ENCODE results near the gene MDFI.

MDFI gene

GRCh38 chr6:41602422-41602743 is 35.9 kb upstream of the MDFI start:
- TF ChIP-seq, protein P1, sequence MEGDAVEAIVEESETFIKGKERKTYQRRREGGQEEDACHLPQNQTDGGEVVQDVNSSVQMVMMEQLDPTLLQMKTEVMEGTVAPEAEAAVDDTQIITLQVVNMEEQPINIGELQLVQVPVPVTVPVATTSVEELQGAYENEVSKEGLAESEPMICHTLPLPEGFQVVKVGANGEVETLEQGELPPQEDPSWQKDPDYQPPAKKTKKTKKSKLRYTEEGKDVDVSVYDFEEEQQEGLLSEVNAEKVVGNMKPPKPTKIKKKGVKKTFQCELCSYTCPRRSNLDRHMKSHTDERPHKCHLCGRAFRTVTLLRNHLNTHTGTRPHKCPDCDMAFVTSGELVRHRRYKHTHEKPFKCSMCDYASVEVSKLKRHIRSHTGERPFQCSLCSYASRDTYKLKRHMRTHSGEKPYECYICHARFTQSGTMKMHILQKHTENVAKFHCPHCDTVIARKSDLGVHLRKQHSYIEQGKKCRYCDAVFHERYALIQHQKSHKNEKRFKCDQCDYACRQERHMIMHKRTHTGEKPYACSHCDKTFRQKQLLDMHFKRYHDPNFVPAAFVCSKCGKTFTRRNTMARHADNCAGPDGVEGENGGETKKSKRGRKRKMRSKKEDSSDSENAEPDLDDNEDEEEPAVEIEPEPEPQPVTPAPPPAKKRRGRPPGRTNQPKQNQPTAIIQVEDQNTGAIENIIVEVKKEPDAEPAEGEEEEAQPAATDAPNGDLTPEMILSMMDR (IDR thresholded peaks at IDR 0.05; ENCODE audit: low read length, missing control alignments) = no peak
- H3K4me3 ChIP-seq (replicated peaks; ENCODE audit: low read depth, low read length) = no peak overlapping the region
- no peak for DNase-seq (ENCODE audit: low read depth)

GRCh38 chr6:41602864-41603608 is 35.2 kb upstream of the MDFI start:
- TF ChIP-seq, protein P1 (IDR thresholded peaks at IDR 0.05; ENCODE audit: low read length, missing control alignments) = peak; percentile 90
- no peak overlapping the region for H3K4me3 ChIP-seq (replicated peaks; ENCODE audit: low read depth, low read length)
- peak; percentile 90 for DNase-seq (ENCODE audit: low read depth)

GRCh38 chr6:41604006-41604405 is 34.3 kb upstream of the MDFI start:
- no peak for DNase-seq (ENCODE audit: low read depth)
- TF ChIP-seq, protein P1 (IDR thresholded peaks at IDR 0.05; ENCODE audit: low read length, missing control alignments) = no peak
- H3K4me3 ChIP-seq (replicated peaks; ENCODE audit: low read depth, low read length) = no peak overlapping the region

- TF ChIP-seq, protein P1 (IDR thresholded peaks at IDR 0.05; ENCODE audit: low read length, missing control alignments) = no peak
- DNase-seq (ENCODE audit: low read depth) = no peak
- H3K4me3 ChIP-seq (replicated peaks; ENCODE audit: low read depth, low read length) = no peak overlapping the region
Measured at GRCh38 chr6:41605649-41606048, 32.6 kb upstream of the MDFI start.

GRCh38 chr6:41607036-41607435 is 31.2 kb upstream of the MDFI start:
- DNase-seq (ENCODE audit: low read depth) = no peak
- TF ChIP-seq, protein P1 (IDR thresholded peaks at IDR 0.05; ENCODE audit: low read length, missing control alignments) = no peak
- H3K4me3 ChIP-seq (replicated peaks; ENCODE audit: low read depth, low read length) = no peak overlapping the region

DNA sequence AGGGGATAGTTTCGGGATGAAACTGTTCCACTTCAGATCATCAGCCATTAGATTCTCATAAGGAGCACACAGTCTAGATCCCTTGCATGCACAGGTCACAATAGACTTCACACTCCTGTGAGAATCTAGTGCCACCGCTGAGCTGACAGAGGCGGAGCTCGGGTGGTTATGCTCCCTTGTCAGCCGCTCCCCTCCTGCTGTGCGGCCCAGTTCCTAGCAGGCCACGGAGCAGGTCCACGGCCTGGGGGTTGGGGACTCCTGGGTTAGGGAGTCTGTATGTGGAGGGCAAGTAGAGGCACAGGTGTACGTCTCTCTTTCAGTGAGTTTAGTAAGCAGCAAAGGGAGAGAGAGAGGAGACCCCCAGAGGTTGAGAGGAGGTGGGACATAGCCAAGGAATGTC is 30.5 kb upstream of the MDFI start:
- TF ChIP-seq, protein P1 (IDR thresholded peaks at IDR 0.05; ENCODE audit: low read length, missing control alignments) = no peak
- no peak for DNase-seq (ENCODE audit: low read depth)
- H3K4me3 ChIP-seq (replicated peaks; ENCODE audit: low read depth, low read length) = no peak overlapping the region
